ENCODE results near the gene SOBP. TPM values are rescaled to one million over a fixed set of nuclear protein-coding genes. Genes with fewer than 3 reads are reported as not detected.

The SOBP gene
- polyA plus RNA-seq, 1 donor (not counting 4 experiments of a cell fraction or from before 2014, with no cell fraction given): not detected

GRCh38 chr6:107532706-107533105, 42.8 kb downstream of the SOBP start:
- Histone ChIP-seq H3K9ac (ENCODE audit: control insufficient read depth, extremely low read depth, insufficient read depth, low read length) (no peak overlapping the region), H4K20me1 (ENCODE audit: control insufficient read depth, extremely low read depth, insufficient read depth, low read length) (no peaks in the 10 kb centered on the region), H3K4me1 (ENCODE audit: control insufficient read depth, extremely low read depth, insufficient read depth, low read length) (no peaks in the 10 kb centered on the region), H2AFZ (ENCODE audit: control insufficient read depth, low read length) (no peak overlapping the region), H3K27ac (ENCODE audit: control insufficient read depth, insufficient read depth, low read length) (no peak overlapping the region), H3K79me2 (ENCODE audit: control insufficient read depth, insufficient read depth, low read length) (no peaks in the 10 kb centered on the region), H3K27me3 (ENCODE audit: control insufficient read depth, extremely low read depth, insufficient read depth, low read length) (no peaks in the 10 kb centered on the region), H3K4me3 (ENCODE audit: control insufficient read depth in 2 of 3, extremely low read depth in 1 of 3, insufficient read depth in 2 of 3, low read depth in 1 of 3, low read length in 3 of 3) (no peak overlapping the region), H3K9me1 (ENCODE audit: control insufficient read depth, extremely low read depth, insufficient read depth, low read length) (no peaks in the 10 kb centered on the region), H3K36me3 (ENCODE audit: control insufficient read depth in 2 of 2, extremely low read depth in 1 of 2, insufficient read depth in 2 of 2, low read length in 2 of 2) (no peaks in the 10 kb centered on the region), H3K9me3 (ENCODE audit: control insufficient read depth, low read depth, low read length) (no peaks in the 10 kb centered on the region), H3K4me2 (ENCODE audit: control insufficient read depth, extremely low read depth, insufficient read depth, low read depth, low read length) (no peak overlapping the region)
- TF ChIP-seq CTCF (optimal IDR thresholded peaks at IDR 0.05 in 1 of 3, IDR thresholded peaks at IDR 0.05 in 1 of 3, conservative IDR thresholded peaks at IDR 0.05 in 1 of 3; ENCODE audit: extremely low read depth in 1 of 3, insufficient read depth in 2 of 3, low read length in 3 of 3) (no peak), EZH2 (IDR thresholded peaks at IDR 0.05; ENCODE audit: low read length) (no peak)
- DNase-seq (ENCODE audit: low read depth, low spot score) (no peak), FAIRE-seq (no peak)
- dilution Hi-C loops (cut with MboI; ENCODE audit: extremely low pct_ligation_motif_present, low sequenced_read_pairs): no loop called here

- Histone ChIP-seq H3K9me3 (ENCODE audit: control insufficient read depth, low read depth, low read length) (no peaks in the 10 kb centered on the region), H3K9me1 (ENCODE audit: control insufficient read depth, extremely low read depth, insufficient read depth, low read length) (no peaks in the 10 kb centered on the region), H3K9ac (ENCODE audit: control insufficient read depth, extremely low read depth, insufficient read depth, low read length) (no peak overlapping the region), H3K4me1 (ENCODE audit: control insufficient read depth, extremely low read depth, insufficient read depth, low read length) (no peaks in the 10 kb centered on the region), H2AFZ (ENCODE audit: control insufficient read depth, low read length) (no peak overlapping the region), H3K4me2 (ENCODE audit: control insufficient read depth, extremely low read depth, insufficient read depth, low read depth, low read length) (no peak overlapping the region), H3K36me3 (ENCODE audit: control insufficient read depth in 2 of 2, extremely low read depth in 1 of 2, insufficient read depth in 2 of 2, low read length in 2 of 2) (no peaks in the 10 kb centered on the region), H3K27ac (ENCODE audit: control insufficient read depth, insufficient read depth, low read length) (no peak overlapping the region), H3K27me3 (ENCODE audit: control insufficient read depth, extremely low read depth, insufficient read depth, low read length) (peaks cover 4% of the 10 kb centered on the region), H3K79me2 (ENCODE audit: control insufficient read depth, insufficient read depth, low read length) (no peaks in the 10 kb centered on the region), H3K4me3 (ENCODE audit: control insufficient read depth in 2 of 3, extremely low read depth in 1 of 3, insufficient read depth in 2 of 3, low read depth in 1 of 3, low read length in 3 of 3) (no peak overlapping the region), H4K20me1 (ENCODE audit: control insufficient read depth, extremely low read depth, insufficient read depth, low read length) (no peaks in the 10 kb centered on the region)
- DNase-seq (ENCODE audit: low read depth, low spot score) (no peak), FAIRE-seq (no peak)
- TF ChIP-seq CTCF (optimal IDR thresholded peaks at IDR 0.05 in 1 of 3, IDR thresholded peaks at IDR 0.05 in 1 of 3, conservative IDR thresholded peaks at IDR 0.05 in 1 of 3; ENCODE audit: extremely low read depth in 1 of 3, insufficient read depth in 2 of 3, low read length in 3 of 3) (no peak), EZH2 (IDR thresholded peaks at IDR 0.05; ENCODE audit: low read length) (no peak)
- dilution Hi-C loops (cut with MboI; ENCODE audit: extremely low pct_ligation_motif_present, low sequenced_read_pairs): no loop called here
These were observed 43.6 kb downstream of the SOBP start for GRCh38 chr6:107533415-107534059.
